ENCODE measurements around the gene ZNRF1. TPM values are rescaled to one million over a fixed set of nuclear protein-coding genes. Genes with fewer than 3 reads are reported as not detected.

The ZNRF1 gene
- polyA plus RNA-seq, 1 experiment, result 24.1 TPM

- ChIA-PET CTCF (interaction anchor here (0.7 to 3.6 kb wide), 4 partner anchors 11 to 82 kb away, joined by 3 to 18 read pairs (median 9); no protein-coding TSS in a partner anchor), POLR2A (no interaction called here)
- Histone ChIP-seq H3K4me3 (ENCODE audit: low read depth, low read length) (no peak overlapping the region), H3K36me3 (ENCODE audit: control insufficient read depth, insufficient read depth, low read length) (peaks cover 2% of the 10 kb centered on the region), H3K27me3 (ENCODE audit: control insufficient read depth, insufficient read depth, low read length) (no peaks in the 10 kb centered on the region)
- DNase-seq (ENCODE audit: low read depth), result no peak
- TF ChIP-seq CTCF (IDR thresholded peaks at IDR 0.05; ENCODE audit: insufficient read depth, low read depth, low read length), result no peak
Observed at GRCh38 chr16:75099738-75100602, 101.1 kb downstream of the ZNRF1 start.

- CTCF ChIA-PET, result interaction anchor here (1.5 to 3.6 kb wide), 2 partner anchors 11 to 82 kb away, joined by 8 to 10 read pairs; no protein-coding TSS in a partner anchor
- peaks cover 1% of the 10 kb centered on the region; the same call in 1 of the 2 replicates for H3K36me3 ChIP-seq (ENCODE audit: control insufficient read depth, insufficient read depth, low read length)
- no peak for TF ChIP-seq CTCF (IDR thresholded peaks at IDR 0.05; ENCODE audit: insufficient read depth, low read depth, low read length)
- DNase-seq (ENCODE audit: low read depth), result no peak
- H3K27me3 ChIP-seq (ENCODE audit: control insufficient read depth, insufficient read depth, low read length), result no peaks in the 10 kb centered on the region
- H3K4me3 ChIP-seq (ENCODE audit: low read depth, low read length), result no peak overlapping the region
- POLR2A ChIA-PET, result no interaction called here
Observed at GRCh38 chr16:75100603-75100990, 101.8 kb downstream of the ZNRF1 start.

GRCh38 chr16:75101635-75102034, 102.8 kb downstream of the ZNRF1 start:
- ChIA-PET POLR2A (no interaction called here), CTCF (interaction anchor here (1.5 to 3.6 kb wide), 2 partner anchors 9 to 83 kb away, joined by 8 to 10 read pairs; no protein-coding TSS in a partner anchor)
- TF ChIP-seq CTCF (IDR thresholded peaks at IDR 0.05; ENCODE audit: insufficient read depth, low read depth, low read length), result no peak
- H3K27me3 ChIP-seq (ENCODE audit: control insufficient read depth, insufficient read depth, low read length), result no peaks in the 10 kb centered on the region
- H3K36me3 ChIP-seq (ENCODE audit: control insufficient read depth, insufficient read depth, low read length), result peaks cover 1% of the 10 kb centered on the region; the same call in 1 of the 2 replicates
- no peak overlapping the region for H3K4me3 ChIP-seq (ENCODE audit: low read depth, low read length)
- no peak for DNase-seq (ENCODE audit: low read depth)

GRCh38 chr16:75102595-75102994, 103.8 kb downstream of the ZNRF1 start:
- H3K27me3 ChIP-seq (ENCODE audit: control insufficient read depth, insufficient read depth, low read length), result no peaks in the 10 kb centered on the region
- no peak overlapping the region for H3K4me3 ChIP-seq (ENCODE audit: low read depth, low read length)
- no peaks in the 10 kb centered on the region for H3K36me3 ChIP-seq (ENCODE audit: control insufficient read depth, insufficient read depth, low read length)
- ChIA-PET CTCF (interaction anchor here (3.6 kb wide), 1 partner anchor 9 kb away, joined by 10 read pairs; no protein-coding TSS in a partner anchor), POLR2A (no interaction called here)
- DNase-seq (ENCODE audit: low read depth), result no peak
- TF ChIP-seq CTCF (IDR thresholded peaks at IDR 0.05; ENCODE audit: insufficient read depth, low read depth, low read length), result no peak

- CTCF ChIA-PET, result interaction anchor here (2.0 kb wide), 1 partner anchor 105 kb away, joined by 7 read pairs; the partner anchor contains the start of gene ZNRF1
- Histone ChIP-seq H3K4me3 (ENCODE audit: low read depth, low read length) (no peak overlapping the region), H3K27me3 (ENCODE audit: control insufficient read depth, insufficient read depth, low read length) (no peaks in the 10 kb centered on the region), H3K36me3 (ENCODE audit: control insufficient read depth, insufficient read depth, low read length) (no peaks in the 10 kb centered on the region)
- POLR2A ChIA-PET, result no interaction called here
- DNase-seq (ENCODE audit: low read depth), result no peak
- TF ChIP-seq CTCF (IDR thresholded peaks at IDR 0.05; ENCODE audit: insufficient read depth, low read depth, low read length), result no peak
Observed at GRCh38 chr16:75103994-75104393, 105.2 kb downstream of the ZNRF1 start.
